OCI-LY7 (cell line): ENCODE results near the gene NPR3.

Source experiments
- EZH2phosphoT487 ChIP-seq: fragments of 200-600 bp; sonication (generic); IDR thresholded peaks from 2 replicates; pipeline ENCODE4 v1.6.1; 2018; ENCODE audit warnings: low read depth, borderline replicate concordance, mild to moderate bottlenecking, mixed run types, antibody characterized with exemption, low read length, moderate library complexity, mixed read lengths
- TF ChIP-seq, protein P1 (sequence below): fragments of 200-600 bp; sonication (generic); conservative IDR thresholded peaks from 2 replicates; pipeline ENCODE4 v1.5.1; 2014; ENCODE audit warnings: mild to moderate bottlenecking, antibody characterized with exemption, low read length, moderate library complexity, mixed read lengths

DNA sequence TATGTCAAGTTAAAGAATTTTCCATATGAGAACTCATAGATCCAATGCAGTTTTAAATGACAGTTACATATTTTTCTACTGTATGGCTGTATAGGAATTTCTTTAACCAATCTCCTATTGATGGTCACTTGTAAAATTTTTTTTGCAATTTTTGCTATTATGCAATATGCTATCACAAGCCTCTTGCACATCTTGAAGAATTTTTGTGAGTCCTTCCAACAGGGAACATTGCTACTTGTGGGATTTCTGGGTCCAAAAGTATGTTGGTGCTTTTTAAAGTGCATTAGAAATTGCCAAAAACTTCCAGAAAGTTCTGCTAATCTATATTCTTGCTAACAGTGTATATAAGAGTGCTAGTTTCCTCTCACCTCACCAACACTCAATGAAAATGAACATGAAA lies 65.1 kb downstream of the NPR3 start:
- TF ChIP-seq, protein P1, sequence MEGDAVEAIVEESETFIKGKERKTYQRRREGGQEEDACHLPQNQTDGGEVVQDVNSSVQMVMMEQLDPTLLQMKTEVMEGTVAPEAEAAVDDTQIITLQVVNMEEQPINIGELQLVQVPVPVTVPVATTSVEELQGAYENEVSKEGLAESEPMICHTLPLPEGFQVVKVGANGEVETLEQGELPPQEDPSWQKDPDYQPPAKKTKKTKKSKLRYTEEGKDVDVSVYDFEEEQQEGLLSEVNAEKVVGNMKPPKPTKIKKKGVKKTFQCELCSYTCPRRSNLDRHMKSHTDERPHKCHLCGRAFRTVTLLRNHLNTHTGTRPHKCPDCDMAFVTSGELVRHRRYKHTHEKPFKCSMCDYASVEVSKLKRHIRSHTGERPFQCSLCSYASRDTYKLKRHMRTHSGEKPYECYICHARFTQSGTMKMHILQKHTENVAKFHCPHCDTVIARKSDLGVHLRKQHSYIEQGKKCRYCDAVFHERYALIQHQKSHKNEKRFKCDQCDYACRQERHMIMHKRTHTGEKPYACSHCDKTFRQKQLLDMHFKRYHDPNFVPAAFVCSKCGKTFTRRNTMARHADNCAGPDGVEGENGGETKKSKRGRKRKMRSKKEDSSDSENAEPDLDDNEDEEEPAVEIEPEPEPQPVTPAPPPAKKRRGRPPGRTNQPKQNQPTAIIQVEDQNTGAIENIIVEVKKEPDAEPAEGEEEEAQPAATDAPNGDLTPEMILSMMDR, result no peak
- TF ChIP-seq EZH2phosphoT487, result no peak
